SK-N-SH (cell line): ENCODE measurements around the gene SEZ6.

Source experiments
- GATA2 ChIP-seq: sonication (generic); formaldehyde crosslinking; IDR thresholded peaks from 2 replicates; pipeline ENCODE4 v1.5.0; 2020; ENCODE audit warnings: mild to moderate bottlenecking, missing genetic modification reagents
- MAX ChIP-seq: IDR thresholded peaks from 2 replicates; pipeline ENCODE4 v1.4.0; 2012; ENCODE audit warnings: low read depth
- POLR2AphosphoS5 ChIP-seq: IDR thresholded peaks from 2 replicates; pipeline ENCODE4 v1.6.1; 2012; ENCODE audit warnings: low read depth, low read length
- RFX5 ChIP-seq: IDR thresholded peaks from 2 replicates; pipeline ENCODE4 v1.6.1; 2012; ENCODE audit warnings: mild to moderate bottlenecking, improper control_type of control experiment, low read length
- SMC3 ChIP-seq: IDR thresholded peaks from 2 replicates; pipeline ENCODE4 v1.6.1; 2012; ENCODE audit warnings: low read depth, low read length, improper control_type of control experiment
- YY1 ChIP-seq: IDR thresholded peaks from 2 replicates; pipeline ENCODE4 v1.4.0; 2012; ENCODE audit warnings: low read depth, mild to moderate bottlenecking
- TF ChIP-seq, protein P1 (sequence below): fragments of 200-600 bp; sonication (generic); IDR thresholded peaks from 2 replicates; pipeline ENCODE4 v1.6.1; 2017; ENCODE audit warnings: antibody characterized with exemption, mild to moderate bottlenecking, moderate library complexity

DNA sequence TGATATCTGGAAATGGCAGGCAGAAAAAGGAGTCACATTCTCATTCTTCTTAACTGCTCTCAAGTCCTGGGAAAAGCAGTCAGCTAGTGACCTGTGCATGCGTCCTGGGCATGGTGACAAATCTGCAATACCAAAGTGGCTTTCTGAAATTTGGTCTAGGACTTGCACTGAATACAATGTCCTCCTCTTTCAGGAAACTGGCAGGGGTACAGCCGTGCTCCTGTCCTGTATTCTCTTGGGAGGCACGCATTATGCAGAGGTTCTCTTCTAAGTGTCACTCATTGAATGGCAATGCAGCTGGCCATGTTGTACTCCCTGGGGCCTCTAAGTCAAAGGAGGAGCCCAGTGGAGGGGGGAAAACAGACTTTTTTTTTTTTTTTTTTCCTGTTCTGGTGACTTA lies 65.2 kb downstream of the SEZ6 start:
- TF ChIP-seq, protein P1, sequence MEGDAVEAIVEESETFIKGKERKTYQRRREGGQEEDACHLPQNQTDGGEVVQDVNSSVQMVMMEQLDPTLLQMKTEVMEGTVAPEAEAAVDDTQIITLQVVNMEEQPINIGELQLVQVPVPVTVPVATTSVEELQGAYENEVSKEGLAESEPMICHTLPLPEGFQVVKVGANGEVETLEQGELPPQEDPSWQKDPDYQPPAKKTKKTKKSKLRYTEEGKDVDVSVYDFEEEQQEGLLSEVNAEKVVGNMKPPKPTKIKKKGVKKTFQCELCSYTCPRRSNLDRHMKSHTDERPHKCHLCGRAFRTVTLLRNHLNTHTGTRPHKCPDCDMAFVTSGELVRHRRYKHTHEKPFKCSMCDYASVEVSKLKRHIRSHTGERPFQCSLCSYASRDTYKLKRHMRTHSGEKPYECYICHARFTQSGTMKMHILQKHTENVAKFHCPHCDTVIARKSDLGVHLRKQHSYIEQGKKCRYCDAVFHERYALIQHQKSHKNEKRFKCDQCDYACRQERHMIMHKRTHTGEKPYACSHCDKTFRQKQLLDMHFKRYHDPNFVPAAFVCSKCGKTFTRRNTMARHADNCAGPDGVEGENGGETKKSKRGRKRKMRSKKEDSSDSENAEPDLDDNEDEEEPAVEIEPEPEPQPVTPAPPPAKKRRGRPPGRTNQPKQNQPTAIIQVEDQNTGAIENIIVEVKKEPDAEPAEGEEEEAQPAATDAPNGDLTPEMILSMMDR: no peak
- TF ChIP-seq RFX5 (no peak), YY1 (no peak), POLR2AphosphoS5 (no peak), GATA2 (CRISPR knock-in tag) (no peak), MAX (no peak), SMC3 (no peak)
